GM19438 (cell line): ENCODE results near the gene FA2H.
"Not testable (repeated sequence)": the region's sequence is repeated elsewhere in the genome, so short reads cannot be mapped to it uniquely, and the experiment has no call there.

Source experiments
- ATAC-seq: cut with Tn5 transposase; IDR thresholded peaks from one replicate; pipeline ENCODE4 v1.9.1; 2021; ENCODE audit warnings: low read depth; ENCODE audit not compliant: unreplicated experiment

The FA2H gene, protein sequence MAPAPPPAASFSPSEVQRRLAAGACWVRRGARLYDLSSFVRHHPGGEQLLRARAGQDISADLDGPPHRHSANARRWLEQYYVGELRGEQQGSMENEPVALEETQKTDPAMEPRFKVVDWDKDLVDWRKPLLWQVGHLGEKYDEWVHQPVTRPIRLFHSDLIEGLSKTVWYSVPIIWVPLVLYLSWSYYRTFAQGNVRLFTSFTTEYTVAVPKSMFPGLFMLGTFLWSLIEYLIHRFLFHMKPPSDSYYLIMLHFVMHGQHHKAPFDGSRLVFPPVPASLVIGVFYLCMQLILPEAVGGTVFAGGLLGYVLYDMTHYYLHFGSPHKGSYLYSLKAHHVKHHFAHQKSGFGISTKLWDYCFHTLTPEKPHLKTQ

DNA sequence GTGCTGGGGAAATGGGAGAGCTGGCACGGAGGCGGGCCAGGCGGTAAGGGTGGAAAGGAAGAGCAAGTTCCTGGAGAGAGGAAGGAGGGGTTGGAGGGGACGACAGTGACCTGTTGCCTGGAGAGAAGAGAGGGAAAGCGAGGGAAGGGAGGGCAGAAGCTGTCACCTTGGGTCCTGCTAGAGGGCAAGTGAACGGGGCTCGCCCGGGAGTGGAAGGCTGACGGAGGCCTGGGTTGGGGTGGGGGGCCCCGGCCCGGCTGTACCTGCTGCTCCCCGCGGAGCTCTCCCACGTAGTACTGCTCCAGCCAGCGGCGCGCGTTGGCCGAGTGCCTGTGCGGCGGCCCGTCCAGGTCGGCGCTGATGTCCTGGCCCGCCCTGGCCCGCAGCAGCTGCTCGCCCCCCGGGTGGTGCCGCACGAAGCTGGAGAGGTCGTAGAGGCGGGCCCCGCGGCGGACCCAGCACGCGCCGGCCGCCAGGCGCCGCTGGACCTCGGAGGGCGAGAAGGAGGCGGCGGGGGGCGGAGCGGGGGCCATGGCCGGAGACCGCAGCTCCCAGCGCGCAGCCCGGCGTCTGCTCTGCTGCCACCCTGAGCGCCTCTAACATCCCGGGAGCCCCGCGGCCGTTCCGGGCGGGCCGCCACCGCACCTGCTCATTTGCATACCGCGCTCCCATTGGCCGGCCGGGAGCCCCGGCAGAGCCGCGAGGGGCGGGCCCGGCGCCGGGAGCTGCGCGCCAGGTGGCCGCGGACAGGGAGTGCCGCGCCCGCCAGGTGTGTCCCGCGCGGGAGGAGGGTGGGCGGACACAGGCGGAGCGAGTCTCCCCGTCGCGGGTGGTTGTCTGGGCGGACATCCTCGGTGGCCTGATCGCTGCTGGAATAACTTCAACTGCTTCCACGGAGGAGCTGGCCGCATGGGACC, at the start of gene FA2H:
TSS of gene FA2H (minus strand) at position 598 of the 917 bp plus-strand sequence. CDS start at position 533, 65 bp downstream.
- peak; percentile 94 for ATAC-seq

DNA sequence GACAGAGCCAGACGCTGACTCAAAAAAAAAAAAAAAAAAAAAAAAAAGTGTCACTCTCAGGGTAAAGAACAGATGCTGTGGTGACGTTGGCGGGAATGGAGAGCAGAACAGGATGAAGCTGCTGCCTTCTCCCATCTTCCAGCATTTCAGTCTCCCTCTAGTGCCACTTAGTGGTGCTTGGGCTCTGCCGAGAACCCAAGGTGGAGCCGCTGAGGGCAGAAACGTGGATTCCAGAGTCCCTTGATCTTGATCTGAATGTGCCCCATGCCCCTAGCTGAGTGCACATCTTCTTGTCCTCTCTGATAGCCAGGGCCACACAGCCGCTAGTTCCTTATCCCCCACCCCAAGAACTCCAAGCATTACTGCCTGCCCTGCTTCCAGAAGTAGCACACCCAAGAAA, 43.2 kb upstream of the FA2H start:
- no peak for ATAC-seq

DNA sequence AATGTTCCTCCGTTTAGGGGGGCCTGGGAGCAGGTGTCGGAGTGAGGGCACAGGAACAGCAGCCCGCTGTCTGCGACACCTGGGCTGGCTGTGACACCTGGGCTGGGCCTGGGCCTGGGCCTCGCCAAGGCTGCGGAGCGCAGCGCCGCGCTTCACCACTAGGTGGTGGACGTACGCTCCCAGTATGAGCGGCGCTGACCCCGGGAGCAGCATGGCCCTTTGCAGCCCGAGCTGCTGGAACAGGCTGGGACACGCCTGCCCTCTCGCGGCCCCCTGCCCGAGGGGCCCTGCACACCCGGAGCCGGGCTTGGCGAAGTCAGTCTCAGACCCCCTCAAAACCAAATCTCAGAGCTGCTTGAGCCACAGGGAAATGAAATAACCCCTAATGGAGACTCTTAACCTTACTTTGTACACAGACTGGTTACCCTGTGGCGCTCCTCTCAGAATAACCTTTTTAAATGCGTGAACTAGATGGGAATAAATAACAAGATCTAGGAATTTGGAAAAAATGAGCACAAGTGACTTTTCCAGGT, 38.6 kb upstream of the FA2H start:
- peak; percentile 97 for ATAC-seq

DNA sequence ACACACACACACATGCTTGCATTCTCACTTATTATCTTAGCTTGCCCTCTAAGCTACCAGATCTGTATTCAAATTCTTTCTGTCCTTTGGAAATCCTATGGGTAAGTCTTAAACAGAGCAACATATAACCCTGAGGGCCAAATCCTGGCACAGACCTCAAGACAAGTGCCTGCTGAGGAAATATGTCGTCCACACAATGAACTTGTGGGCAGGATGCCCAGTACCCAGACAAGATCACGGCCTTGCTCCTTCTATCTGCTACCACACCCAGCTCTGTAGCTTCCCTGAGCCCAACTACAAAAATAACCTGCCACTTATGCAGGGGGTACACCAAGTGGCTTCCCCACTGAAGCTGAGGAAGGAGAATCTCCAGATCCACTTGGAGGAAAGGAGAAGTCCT, 37.3 kb upstream of the FA2H start:
- no peak for ATAC-seq

DNA sequence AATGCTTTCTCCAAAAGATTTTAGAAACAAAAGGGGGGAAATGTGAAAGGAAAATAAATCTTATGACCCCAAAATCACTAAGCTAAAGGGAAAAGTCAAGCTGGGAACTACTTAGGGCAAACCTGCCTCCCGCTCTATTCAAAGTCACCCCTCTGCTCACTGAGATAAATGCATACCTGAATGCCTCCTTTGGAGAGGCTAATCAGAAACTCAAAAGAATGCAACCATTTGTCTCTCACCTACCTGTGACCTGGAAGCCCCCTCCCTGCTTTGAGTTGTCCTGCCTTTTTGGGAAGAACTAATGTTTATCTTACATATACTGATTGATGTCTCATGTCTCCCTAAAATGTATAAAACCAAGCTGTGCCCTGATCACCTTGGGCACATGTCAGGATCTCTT, 36.6 kb upstream of the FA2H start:
- ATAC-seq, result not testable (repeated sequence)

DNA sequence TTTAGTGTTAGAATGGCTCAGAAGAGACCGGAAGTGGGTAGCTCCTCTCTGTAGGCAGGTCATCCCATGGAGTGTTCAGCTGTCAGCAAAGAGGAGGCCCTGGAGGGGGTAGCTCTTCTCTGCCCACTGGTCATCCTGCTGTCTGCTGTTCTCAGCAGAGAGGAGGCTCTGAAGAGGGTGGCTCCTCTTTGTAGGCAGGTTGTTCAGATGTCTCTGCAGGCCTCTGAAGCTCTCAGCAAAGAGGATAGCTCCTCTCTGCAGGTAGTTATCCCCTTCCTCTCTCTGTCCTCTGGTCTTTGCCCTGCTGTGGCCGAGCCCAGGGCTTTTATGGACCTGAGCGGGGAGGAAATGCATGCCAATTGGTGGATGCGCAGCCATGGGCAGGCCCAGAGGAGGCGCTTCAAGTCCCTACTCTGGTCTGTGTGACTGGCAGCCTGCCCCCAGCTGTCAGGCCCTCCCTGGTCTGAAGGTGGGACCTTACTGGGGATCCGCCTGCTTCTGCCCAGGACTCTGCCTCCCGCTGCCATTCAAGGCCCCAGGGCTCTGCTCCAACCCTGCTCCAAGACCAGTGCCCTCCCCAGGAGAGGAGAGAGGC, 32.5 kb upstream of the FA2H start:
- ATAC-seq, result no peak

DNA sequence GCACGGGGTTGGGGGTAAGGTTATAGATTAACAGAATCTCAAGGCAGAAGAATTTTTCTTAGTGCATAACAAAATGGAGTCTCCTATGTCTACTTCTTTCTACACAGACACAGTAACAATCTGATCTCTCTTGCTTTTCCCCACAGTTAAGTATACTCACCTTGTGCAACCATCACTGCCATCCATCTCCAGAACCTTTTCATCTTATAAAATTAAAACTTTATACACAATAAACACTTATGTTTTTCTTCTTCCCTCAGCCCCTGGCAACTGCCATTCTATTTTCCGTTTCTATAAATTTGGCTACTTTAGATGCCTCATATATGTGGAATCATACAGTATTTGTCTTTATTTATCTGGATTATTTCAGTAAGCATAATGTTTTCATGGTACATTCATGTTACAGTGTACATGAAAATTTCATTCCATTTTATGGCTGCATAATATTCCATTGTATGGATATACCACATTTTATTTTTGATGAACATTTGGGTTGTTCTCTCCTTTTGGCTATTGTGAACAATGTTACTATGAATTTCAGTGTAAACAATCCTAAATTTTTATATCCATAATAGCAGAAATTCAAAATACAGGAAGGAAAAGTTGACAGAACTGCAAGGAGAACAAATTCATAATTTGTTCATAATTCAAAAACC, 25.7 kb upstream of the FA2H start:
- no peak for ATAC-seq

DNA sequence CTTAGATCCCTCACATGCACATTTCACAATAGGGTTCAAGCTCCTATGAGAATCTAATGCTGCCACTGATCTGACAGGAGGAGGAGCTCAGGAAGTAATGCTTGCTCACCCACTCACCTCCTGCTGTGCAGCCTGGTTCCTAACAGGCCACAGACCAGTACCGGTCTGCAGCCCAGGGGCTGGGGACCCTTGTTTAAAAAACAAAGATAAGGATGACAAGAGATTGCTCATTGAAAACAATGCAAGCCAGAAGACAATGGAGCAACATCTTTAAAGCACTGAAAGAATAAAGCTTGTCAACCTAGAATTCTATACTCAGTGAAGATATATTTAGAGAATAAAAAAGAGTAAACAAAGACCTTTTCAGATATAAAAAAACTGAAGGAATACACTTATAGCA, 22.8 kb upstream of the FA2H start:
- ATAC-seq, result no peak

DNA sequence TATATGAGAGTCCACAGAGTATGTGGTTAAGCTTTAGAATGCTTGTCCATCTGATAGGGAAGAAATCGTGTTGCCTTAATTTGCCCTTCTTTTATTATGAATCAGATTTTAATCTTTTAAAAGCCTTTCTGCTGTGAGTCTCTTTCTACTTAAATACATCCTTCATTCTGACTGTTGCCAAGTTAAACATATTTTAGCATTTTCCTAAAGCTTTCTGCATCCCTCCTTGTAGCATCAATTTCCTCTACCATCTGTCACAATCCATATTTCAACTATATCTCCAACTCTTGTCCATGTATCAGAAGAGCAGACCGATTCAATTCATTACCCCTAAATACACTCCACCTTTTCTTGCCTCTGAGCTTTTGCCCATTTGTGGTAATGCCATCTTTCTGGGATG, 20.5 kb upstream of the FA2H start:
- no peak for ATAC-seq

DNA sequence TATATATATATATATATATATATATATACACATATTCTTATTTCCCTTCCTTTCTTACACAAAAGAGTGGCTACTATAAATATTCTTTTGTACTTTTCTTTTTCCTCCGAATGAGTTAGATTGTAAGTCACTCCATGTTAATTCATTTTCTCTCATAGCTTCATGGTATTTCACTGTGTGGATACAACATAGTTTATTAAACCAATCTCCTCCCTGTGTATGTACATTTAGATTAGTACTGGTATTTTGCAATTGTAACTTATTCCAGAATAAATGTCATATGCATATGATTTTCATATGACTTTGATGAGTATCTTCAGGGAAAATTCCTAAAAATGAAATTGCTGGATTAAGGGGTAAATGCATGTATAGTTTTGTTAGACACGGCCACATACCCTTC, 20.0 kb upstream of the FA2H start:
- ATAC-seq, result no peak

DNA sequence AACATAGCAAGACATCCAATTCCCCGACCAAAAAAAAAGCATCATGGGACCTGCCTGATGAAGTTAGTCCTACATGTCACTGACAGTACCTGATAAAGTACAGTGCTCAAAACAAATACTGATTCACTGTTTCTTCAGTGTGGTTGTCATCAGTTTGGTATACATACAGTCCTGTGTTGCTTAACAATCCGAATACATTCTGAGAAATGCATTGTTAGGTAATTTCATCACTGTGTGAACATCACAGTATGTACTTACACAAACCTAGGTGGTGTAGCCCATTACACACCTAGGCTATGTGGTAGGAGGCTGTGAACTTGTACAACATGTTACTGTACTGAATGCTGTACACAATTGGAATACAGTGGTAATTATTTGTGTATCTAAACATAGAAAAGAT, 19.0 kb upstream of the FA2H start:
- ATAC-seq, result no peak

DNA sequence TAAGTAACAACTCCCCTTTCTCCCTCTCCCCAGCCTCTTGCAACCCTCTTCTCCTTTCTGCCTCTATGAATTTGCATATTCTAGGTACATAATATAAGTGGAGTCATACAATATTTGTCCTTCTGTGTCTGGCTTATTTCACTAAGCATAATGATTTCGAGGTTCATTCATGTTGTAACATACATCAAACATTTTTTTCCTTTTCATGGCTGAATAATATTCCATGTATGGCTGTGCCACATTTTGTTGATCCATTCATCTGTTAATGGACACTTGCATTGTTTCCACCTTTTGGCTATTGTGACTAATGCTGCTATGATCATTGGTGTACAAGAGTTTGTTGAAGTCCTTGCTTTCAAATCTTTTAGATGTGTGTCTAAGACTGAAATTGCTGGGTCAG, 17.6 kb upstream of the FA2H start:
- ATAC-seq, result no peak

DNA sequence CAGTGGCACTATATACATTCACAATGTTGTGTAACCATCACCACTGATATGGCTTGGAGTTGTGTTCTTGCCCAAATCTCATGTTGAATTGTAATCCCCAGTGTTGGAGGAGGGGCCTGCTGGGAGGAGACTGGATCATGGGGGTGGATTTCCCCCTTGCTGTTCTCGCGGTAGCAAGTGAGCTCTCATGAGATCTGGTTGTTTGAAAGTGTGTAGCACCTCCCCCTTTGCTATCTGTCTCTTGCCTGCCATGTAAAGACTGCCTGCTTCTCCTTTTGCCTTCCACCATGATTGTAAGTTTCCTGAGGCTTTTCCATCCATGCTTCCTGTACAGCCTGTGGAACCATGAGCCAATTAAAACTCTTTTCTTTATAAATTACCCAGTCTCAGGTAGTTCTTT, 17.1 kb upstream of the FA2H start:
- not testable (repeated sequence) for ATAC-seq

DNA sequence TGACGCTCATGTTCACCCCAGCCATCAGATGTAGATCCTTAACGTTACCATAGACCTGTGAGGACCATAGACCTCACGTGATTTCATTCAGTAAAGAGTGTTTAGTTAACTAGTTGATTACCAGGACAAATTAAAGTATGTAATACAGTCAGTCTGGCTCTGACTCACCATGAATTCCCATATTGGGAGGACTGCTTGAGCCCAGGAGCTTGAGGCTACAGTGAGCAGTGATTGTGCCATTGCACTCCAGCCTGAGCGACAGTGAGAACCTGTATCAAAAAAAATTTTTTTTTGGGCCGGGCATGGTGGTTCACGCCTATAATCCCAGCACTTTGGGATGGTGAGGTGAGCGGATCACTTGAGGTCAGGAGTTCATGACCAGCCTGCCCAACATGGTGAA, 13.5 kb upstream of the FA2H start:
- no peak for ATAC-seq

DNA sequence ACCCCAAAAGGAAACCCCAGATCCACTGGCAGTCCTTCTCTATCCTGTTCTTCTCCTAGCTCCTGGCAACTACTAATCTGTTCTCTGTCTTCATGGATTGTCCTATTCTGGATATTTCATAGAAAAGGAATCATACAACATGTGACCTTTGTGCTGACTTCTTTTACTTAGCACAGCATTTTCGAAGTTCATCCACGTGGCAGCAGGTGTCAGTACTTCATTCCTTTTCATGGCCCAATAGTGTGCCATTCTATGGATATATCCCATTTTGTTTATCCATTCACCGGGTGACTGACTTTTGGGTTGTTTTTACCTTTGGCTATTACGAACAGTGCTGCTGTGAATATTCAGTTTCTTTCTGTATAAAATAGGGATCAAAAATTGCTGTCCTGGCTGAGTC, 10.4 kb upstream of the FA2H start:
- ATAC-seq, result no peak

DNA sequence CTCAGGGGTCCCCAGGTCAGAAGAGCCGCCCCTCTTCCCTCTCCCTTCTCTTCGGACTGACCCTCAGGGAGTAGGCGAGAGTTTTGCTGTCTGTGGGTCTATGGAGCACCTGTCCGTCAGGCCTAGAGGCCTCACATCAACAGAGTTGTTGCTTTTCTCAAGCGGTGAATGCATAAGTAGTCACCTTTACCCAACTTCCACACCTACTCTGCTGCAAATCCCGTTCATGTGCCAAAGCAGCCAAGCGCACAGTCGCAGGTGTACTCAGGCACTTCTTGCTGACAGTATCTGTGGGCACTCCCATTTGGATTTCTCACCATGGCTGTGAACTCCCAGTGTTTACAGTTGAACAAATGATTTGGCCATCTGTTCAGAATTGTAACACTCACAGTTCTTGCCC, 4.0 kb upstream of the FA2H start:
- no peak for ATAC-seq

DNA sequence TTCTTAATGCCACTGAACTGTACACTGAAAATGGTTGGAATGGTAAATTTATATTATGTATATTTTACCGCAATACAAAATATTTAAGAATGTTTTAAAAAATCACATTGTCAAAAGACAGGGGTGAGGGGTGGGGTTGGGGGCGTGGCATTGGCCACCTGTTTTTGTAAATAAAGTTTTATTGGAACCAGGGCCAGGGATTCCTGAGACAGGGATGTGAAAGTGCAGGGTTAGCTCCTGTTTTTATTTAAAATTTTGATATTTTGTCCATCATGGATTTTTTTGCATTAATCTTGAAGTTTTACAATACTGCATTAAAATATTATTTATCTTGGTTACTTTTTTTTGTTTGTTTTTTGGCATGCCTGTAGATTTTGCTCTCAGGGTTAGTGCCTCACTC, 2.3 kb upstream of the FA2H start:
- no peak for ATAC-seq

DNA sequence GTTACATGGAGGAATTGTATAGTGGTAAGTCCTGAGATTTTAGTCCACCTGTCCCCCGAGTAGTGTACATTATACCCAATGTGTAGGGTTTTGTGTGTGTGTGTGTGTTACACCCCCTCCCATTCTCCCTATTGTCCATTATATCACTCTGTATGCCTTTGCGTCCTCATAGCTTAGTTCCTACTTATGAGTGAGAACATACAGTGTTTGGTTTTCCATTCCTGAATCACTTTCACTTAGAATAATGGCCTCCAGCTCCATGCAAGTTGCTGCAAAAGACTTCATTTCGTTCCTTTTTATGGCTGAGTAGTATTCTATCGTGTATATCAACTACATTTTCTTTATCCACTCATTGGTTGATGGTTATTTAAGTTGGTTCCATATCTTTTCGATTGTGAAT, 635 bp upstream of the FA2H start:
- no peak for ATAC-seq

DNA sequence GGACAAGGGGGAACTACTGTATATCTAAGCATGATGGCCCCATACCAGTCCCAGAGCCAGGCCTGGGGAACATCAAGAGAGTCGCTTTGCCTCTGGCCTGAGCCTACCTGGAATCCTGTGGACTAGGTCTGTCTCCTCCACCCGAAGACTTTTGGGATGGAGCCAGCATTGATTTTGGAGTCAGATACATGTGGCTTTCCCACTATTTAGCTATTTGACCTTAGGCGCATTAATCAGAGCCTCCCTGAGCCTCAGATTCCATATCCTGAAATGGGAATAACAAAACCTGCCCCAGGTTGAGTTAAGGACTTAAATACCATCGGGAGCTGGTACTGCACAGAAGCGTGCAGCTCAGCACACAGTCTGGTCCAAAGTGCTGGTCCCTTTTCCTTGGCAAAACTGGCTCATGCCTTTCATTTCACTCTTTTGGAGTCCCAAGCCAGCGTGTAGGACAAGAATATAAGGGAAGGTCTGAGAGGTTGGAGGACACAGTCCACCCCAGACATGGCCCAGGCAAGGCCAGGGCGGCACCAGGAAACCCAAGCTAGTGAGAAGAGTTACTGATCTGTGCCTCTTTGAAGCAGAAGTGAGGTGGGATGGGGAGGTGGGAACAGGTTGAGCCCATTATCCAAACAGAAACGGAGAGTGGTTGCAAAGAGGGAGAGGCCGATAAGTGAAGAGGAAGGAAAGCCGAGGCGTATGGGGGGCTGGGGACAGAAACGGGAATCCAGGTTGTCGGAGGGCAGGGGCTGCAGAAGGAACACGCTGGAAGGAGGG, 986 bp downstream of the FA2H start:
- ATAC-seq, result no peak
